HG03039 (cell line): Measurements from ENCODE around the gene CCHCR1.
"Not testable (repeated sequence)": the region's sequence is repeated elsewhere in the genome, so short reads cannot be mapped to it uniquely, and the experiment has no call there.

ENCODE experiments used
- ATAC-seq: cut with Tn5 transposase; IDR thresholded peaks from one replicate; pipeline ENCODE4 v1.9.1; 2021; ENCODE audit warnings: mild to moderate bottlenecking, moderate library complexity; ENCODE audit not compliant: unreplicated experiment

The CCHCR1 gene

GRCh38 chr6:31183287-31183686 is 25.7 kb upstream of the CCHCR1 start:
- not testable (repeated sequence) for ATAC-seq

- ATAC-seq: no peak
Observed at GRCh38 chr6:31180500-31180899, 22.9 kb upstream of the CCHCR1 start.

DNA sequence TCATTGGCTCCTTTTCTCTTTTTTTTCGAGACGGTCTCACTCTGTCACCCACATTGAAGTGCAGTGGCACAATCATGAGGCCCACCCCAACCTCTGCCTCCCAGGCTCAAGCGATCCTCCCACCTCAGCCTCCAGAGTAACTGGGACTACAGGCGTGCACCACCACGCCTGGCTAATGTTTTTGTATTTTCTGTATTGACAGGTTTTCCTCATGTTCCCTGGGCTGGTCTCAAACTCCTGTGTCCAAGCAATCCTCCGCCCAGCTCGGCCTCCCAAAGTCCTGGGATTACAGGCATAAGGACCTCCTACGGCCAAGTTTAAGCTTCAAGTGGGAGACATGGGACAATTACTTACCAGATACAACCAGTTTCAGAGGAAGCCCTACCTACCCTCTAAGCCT is 22.3 kb upstream of the CCHCR1 start:
- no peak for ATAC-seq

GRCh38 chr6:31179042-31179386 is 21.4 kb upstream of the CCHCR1 start:
- no peak for ATAC-seq

DNA sequence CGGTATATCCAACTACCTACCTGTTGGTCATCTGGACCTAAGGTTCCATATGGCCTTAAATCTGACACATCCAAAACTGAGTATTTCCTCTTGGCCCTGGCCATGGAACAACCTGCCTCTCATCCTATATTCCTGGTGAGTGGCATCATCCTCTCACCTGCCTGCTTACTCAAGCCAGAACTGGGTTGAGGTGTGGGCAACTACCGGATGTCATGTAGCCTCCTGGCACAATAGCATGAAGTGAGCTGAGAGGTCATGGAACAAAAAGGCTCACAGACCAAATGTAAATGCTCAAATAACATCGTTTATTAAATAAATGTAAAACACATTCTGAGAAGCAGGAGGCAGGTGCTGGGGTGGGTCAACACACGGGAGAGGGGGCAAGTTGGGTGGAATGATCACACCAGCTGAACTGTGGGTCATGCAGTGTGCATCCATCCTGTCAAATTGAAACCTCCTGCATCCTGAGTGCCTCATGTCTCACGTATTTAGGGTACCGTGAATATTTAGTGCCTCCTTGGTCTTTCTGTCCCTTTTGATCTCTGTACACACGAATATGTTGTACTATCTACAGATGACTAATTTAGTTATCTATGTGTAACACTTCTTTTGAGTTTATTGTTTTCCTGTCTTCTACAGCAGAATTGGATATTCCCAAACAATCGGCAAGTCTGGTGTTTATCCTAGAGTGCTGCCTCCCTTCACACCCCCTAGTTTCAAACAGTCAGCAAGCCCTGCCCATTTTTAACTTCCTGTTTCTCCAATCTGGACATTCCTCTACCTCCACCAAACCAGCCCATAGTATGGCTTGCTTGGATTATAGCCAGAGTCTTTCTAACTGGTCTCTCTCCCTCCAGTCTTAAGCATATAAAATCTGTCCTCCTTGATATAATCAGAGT is 20.8 kb upstream of the CCHCR1 start:
- ATAC-seq: no peak

DNA sequence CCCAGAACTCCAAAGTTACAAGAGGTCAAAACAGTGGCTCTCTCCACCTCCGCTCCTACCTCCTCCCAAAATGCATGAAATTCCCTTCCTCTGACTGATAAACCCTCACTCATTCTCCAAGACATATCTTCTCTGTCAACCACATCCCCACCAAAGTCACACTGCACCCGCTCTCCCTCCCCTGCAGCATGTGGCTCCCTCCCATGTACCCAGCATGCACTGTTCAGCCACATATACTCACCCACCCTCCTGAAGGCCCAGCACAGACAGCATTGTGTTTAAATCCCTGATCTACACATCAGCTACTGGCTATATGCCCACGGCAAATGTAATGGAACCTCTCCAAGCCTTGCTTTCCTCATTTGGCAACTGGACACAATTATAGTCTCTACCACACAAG is 18.4 kb upstream of the CCHCR1 start:
- ATAC-seq: no peak

- no peak for ATAC-seq
Observed at GRCh38 chr6:31174378-31174777, 16.8 kb upstream of the CCHCR1 start.

DNA sequence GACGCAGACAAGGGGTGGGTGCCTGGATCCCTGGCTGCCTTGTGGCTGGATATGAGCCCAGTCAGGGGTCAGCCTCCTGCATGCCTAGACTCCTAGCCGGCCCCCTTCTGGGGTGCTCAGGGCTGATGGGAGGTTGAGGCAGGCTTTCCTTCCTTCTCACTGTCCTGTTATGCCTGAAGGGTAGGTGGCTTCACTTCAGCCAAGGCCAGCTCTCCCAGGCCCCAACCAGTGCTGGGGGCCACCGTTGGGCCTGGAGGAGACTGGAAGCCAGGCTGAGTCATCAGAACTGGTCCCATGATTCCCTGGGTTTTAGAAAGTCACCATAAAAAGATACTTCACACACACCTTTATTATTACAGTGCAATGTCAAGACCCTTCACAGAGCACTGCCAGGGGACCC is 15.8 kb upstream of the CCHCR1 start:
- no peak for ATAC-seq

GRCh38 chr6:31172973-31173384 is 15.4 kb upstream of the CCHCR1 start:
- no peak for ATAC-seq

- no peak for ATAC-seq
Observed at GRCh38 chr6:31171931-31172905, 14.6 kb upstream of the CCHCR1 start.

- ATAC-seq: no peak
Observed at GRCh38 chr6:31170987-31171671, 13.5 kb upstream of the CCHCR1 start.

- no peak for ATAC-seq
Observed at GRCh38 chr6:31170600-31170881, 12.9 kb upstream of the CCHCR1 start, which contains the start of gene POU5F1. Gene POU5F1 (minus strand): TSS chr6:31170682. CDS start chr6:31170620, 62 bp downstream.

GRCh38 chr6:31169858-31170599 is 12.4 kb upstream of the CCHCR1 start:
- ATAC-seq: not testable (repeated sequence)

GRCh38 chr6:31169123-31169857 is 11.7 kb upstream of the CCHCR1 start:
- ATAC-seq: no peak

DNA sequence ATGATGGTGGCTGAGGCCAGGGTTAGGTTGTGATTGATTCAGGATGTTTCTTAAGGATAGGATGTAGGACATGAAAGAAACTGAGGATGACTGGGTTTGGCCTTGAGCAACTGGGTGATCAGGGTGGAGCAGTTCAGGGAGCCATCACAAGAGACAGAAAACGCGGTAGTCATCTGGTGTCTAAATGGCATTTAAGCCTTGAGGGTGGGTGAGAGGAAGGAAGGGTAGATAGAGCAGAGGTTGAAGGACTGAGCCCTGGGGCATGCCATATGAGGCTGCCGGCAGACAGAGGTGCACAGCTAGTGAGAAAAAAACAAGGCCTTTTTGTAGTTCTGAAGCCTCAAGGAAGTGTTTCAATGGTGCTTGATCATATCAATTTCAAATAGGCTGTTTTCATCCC is 11.0 kb upstream of the CCHCR1 start:
- no peak for ATAC-seq

DNA sequence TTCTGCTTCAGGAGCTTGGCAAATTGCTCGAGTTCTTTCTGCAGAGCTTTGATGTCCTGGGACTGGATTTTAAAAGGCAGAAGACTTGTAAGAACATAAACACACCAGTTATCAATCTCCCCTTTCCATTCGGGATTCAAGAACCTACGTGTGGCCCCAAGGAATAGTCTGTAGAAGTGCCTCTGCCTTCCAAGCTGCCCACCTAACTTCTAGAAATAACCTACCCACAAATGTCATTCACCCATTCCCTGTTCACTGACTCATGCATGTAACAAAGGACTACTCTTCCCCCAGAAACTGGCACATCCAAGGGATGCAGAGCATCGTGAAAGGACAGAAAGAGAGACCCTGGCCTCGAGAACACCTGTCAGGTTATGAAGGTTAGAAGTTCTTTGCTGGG is 8.4 kb upstream of the CCHCR1 start:
- ATAC-seq: no peak

- ATAC-seq: peak; percentile 46
Observed at GRCh38 chr6:31165064-31165832, 7.6 kb upstream of the CCHCR1 start.

DNA sequence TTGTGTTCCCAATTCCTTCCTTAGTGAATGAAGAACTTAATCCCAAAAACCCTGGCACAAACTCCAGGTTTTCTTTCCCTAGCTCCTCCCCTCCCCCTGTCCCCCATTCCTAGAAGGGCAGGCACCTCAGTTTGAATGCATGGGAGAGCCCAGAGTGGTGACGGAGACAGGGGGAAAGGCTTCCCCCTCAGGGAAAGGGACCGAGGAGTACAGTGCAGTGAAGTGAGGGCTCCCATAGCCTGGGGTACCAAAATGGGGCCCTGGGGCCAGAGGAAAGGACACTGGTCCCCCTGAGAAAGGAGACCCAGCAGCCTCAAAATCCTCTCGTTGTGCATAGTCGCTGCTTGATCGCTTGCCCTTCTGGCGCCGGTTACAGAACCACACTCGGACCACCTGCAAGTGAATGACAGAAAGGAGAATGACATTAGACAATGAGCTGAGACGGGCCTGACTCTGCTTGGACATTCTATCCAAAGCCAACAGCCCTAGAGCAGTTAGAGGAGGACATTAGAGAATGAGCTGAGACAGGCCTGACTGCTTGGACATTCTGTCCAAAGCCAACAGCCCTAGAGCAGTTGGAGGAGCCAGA is 7.0 kb upstream of the CCHCR1 start:
- not testable (repeated sequence) for ATAC-seq

- ATAC-seq: no peak
Observed at GRCh38 chr6:31163922-31164321, 6.3 kb upstream of the CCHCR1 start.
